Keratinocyte (primary cell): ENCODE data around the gene EXOC6B. TPM values are rescaled to one million over a fixed set of nuclear protein-coding genes. Genes with fewer than 3 reads are reported as not detected.

Experiments
- DNase-seq: peaks from one replicate; pipeline ENCODE4 v3.0.0-alpha.2; 2011; ENCODE audit warnings: low read depth, missing footprints, low spot score
- FAIRE-seq: peaks from 2 replicates; lab custom pipeline; 2011; peaks lifted over from hg19 to GRCh38; lab: Jason Lieb, UNC
- H2AFZ ChIP-seq: 2 replicates; pipeline ENCODE4 v1.6.0; 2012; ENCODE audit warnings: low read length, control low read depth, inconsistent platforms; ENCODE audit not compliant: control insufficient read depth
- H3K27ac ChIP-seq: 2 replicates; pipeline ENCODE4 v1.5.1; 2011; ENCODE audit warnings: low read length; ENCODE audit not compliant: control insufficient read depth, insufficient read depth
- H3K27me3 ChIP-seq: 3 replicates; pipeline ENCODE4 v1.6.0; 2011; ENCODE audit warnings: low read length; ENCODE audit not compliant: control insufficient read depth, insufficient read depth; ENCODE audit errors: extremely low read depth
- H3K36me3 ChIP-seq, 2 experiments: 2 replicates in 1 of 2; 3 replicates in 1 of 2; pipeline ENCODE4 v1.5.1; 2011; ENCODE audit warnings: low read length in 2 of 2, mild to moderate bottlenecking in 1 of 2; ENCODE audit not compliant: control insufficient read depth in 2 of 2, insufficient read depth in 2 of 2; ENCODE audit errors: extremely low read depth in 1 of 2
- H3K4me1 ChIP-seq: 3 replicates; pipeline ENCODE4 v1.5.1; 2011; ENCODE audit warnings: low read length; ENCODE audit not compliant: control insufficient read depth, insufficient read depth; ENCODE audit errors: extremely low read depth
- H3K4me2 ChIP-seq: 3 replicates; pipeline ENCODE4 v1.6.0; 2011; ENCODE audit warnings: low read depth, low read length; ENCODE audit not compliant: control insufficient read depth, insufficient read depth; ENCODE audit errors: extremely low read depth
- H3K4me3 ChIP-seq, 3 experiments: fragments of 200-600 bp in 1 of 3; sonication (generic) in 1 of 3; 2 replicates in 2 of 3; 3 replicates in 1 of 3; pipeline ENCODE4 v1.5.1; 2011 to 2016; ENCODE audit warnings: low read length in 3 of 3, mild to moderate bottlenecking in 3 of 3, control low read depth in 2 of 3, inconsistent platforms in 1 of 3, low read depth in 1 of 3, mixed read lengths in 1 of 3, mixed run types in 1 of 3, moderate library complexity in 1 of 3; ENCODE audit not compliant: control insufficient read depth in 2 of 3, insufficient read depth in 2 of 3; ENCODE audit errors: extremely low read depth in 1 of 3
- H3K79me2 ChIP-seq: 2 replicates; pipeline ENCODE4 v1.6.0; 2012; ENCODE audit warnings: low read length; ENCODE audit not compliant: control insufficient read depth, insufficient read depth
- H3K9ac ChIP-seq: 3 replicates; pipeline ENCODE4 v1.6.0; 2011; ENCODE audit warnings: low read length; ENCODE audit not compliant: control insufficient read depth, insufficient read depth; ENCODE audit errors: extremely low read depth
- H3K9me1 ChIP-seq: 3 replicates; pipeline ENCODE4 v1.6.0; 2011; ENCODE audit warnings: low read length; ENCODE audit not compliant: control insufficient read depth, insufficient read depth; ENCODE audit errors: extremely low read depth
- H3K9me3 ChIP-seq: 2 replicates; pipeline ENCODE4 v1.5.1; 2012; ENCODE audit warnings: low read depth, low read length; ENCODE audit not compliant: control insufficient read depth
- H4K20me1 ChIP-seq: 3 replicates; pipeline ENCODE4 v1.6.0; 2011; ENCODE audit warnings: low read length; ENCODE audit not compliant: control insufficient read depth, insufficient read depth; ENCODE audit errors: extremely low read depth
- EZH2 ChIP-seq: IDR thresholded peaks from one replicate; pipeline ENCODE4 v1.6.1; 2012; ENCODE audit warnings: inconsistent platforms, mild to moderate bottlenecking, low read length, moderate library complexity
- dilution Hi-C: fragments of 300-500 bp; cut with MboI; formaldehyde crosslinking; loops from one replicate; pipeline ENCODE4 v1.7.0; 2020; ENCODE audit warnings: low sequenced_read_pairs; ENCODE audit not compliant: extremely low pct_ligation_motif_present
- polyA plus RNA-seq, 5 experiments: library from polyadenylated mRNA; depleted of rRNA in 3 of 5; stranded (reverse) in 3 of 5; stranded (forward) in 1 of 5; unstranded in 1 of 5; fragments of >200 nt; gene quantifications; 1 replicate in 1 of 5; 2 replicates in 3 of 5; 3 replicates in 1 of 5; pipeline versions ENCODE4 v1.2.1 to v1.2.3, GENCODE V29; 2011 to 2012; ENCODE audit warnings: missing spikeins in 2 of 5, low read depth in 1 of 5, low replicate concordance in 1 of 5
- TF ChIP-seq, protein P1 (sequence below), 3 experiments: IDR thresholded peaks in 1 of 3; conservative IDR thresholded peaks in 1 of 3; optimal IDR thresholded peaks in 1 of 3; 2 replicates in 2 of 3; 3 replicates in 1 of 3; pipeline versions ENCODE3 to v1.5.1; 2011; ENCODE audit warnings: low read length in 3 of 3, mild to moderate bottlenecking in 3 of 3, moderate library complexity in 2 of 3, control low read depth in 1 of 3, inconsistent platforms in 1 of 3; ENCODE audit not compliant: insufficient read depth in 2 of 3; ENCODE audit errors: extremely low read depth in 1 of 3

Gene EXOC6B
- polyA plus RNA-seq, 1 donor (not counting 4 experiments of a cell fraction or from before 2014, with no cell fraction given), result 37.3 TPM

DNA sequence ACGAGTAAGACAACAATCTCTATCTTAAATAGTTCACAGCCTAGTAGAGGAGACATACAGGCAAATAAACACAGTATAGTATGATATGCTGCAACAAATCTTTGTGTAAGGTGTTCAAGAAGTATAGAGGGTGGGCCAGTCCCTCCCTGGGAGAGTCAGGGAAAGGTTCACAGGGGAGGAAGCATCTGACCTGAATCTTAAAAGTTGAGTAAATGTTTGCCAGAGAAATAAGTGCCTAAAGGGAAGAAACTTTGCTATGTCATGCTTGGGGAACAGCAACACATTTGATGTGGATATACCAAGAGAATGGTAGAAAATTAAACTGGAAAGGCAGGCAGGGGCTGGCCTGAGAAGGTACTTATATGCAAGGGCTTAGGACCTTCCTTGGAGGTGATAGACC lies 552.4 kb downstream of the EXOC6B start:
- no peaks in the 10 kb centered on the region for H3K27me3 ChIP-seq
- DNase-seq (no peak), FAIRE-seq (no peak)
- H3K9ac ChIP-seq, result no peak overlapping the region
- TF ChIP-seq, protein P1, sequence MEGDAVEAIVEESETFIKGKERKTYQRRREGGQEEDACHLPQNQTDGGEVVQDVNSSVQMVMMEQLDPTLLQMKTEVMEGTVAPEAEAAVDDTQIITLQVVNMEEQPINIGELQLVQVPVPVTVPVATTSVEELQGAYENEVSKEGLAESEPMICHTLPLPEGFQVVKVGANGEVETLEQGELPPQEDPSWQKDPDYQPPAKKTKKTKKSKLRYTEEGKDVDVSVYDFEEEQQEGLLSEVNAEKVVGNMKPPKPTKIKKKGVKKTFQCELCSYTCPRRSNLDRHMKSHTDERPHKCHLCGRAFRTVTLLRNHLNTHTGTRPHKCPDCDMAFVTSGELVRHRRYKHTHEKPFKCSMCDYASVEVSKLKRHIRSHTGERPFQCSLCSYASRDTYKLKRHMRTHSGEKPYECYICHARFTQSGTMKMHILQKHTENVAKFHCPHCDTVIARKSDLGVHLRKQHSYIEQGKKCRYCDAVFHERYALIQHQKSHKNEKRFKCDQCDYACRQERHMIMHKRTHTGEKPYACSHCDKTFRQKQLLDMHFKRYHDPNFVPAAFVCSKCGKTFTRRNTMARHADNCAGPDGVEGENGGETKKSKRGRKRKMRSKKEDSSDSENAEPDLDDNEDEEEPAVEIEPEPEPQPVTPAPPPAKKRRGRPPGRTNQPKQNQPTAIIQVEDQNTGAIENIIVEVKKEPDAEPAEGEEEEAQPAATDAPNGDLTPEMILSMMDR (optimal IDR thresholded peaks at IDR 0.05 in 1 of 3, IDR thresholded peaks at IDR 0.05 in 1 of 3, conservative IDR thresholded peaks at IDR 0.05 in 1 of 3; ENCODE audit: extremely low read depth in 1 of 3, insufficient read depth in 2 of 3, low read length in 3 of 3), result no peak
- no peak for TF ChIP-seq EZH2
- no peaks in the 10 kb centered on the region for H3K9me3 ChIP-seq
- no peak overlapping the region for H3K4me2 ChIP-seq
- no peak overlapping the region for H2AFZ ChIP-seq
- H3K4me3 ChIP-seq, result no peak overlapping the region
- dilution Hi-C loops, result no loop called here
- H4K20me1 ChIP-seq, result peaks cover 6% of the 10 kb centered on the region
- no peaks in the 10 kb centered on the region for H3K79me2 ChIP-seq
- H3K27ac ChIP-seq, result no peak overlapping the region
- H3K9me1 ChIP-seq, result no peaks in the 10 kb centered on the region
- no peaks in the 10 kb centered on the region for H3K36me3 ChIP-seq
- H3K4me1 ChIP-seq, result peaks cover 7% of the 10 kb centered on the region

DNA sequence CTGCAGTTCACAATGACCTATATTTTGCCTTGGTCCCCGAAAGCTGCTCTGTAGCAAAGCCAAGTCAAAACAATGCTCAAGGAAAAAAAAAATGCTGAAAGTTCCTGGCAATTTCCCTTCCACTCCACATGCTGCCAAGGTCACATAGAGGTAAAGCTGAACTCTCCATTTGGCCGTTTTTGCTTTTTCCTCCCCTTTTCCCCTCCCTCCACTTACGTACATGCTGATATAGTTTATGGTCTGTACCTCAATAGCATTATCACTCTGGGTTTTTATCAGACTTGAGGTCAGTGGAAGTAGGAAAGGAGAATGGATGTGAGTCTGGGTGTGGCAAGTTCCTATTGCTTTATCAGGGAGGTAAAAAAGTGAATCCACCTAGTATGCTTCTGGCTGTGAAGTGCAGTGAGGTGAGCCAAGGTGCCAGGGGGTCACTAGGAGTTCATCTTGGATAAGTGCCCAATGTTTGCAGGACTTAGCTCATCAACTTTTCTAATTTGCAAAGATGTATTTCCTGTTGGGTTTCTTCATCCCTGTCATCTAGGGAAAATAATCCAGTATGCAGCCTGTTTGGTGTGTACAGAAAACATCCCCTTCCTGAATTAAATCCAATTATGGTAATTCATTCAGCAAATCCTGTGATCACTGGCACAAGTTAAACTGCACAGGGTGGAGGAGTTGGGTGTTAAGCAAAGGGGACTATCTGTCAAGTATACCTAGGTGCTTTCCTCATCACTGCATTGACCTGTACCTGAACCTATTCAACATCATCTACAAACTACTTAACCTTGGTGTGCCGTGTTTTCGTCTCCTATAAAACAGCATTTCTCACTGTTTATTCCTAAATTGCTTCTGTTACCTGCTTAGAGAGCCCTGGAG lies 553.8 kb downstream of the EXOC6B start:
- H3K4me3 ChIP-seq, result no peak overlapping the region
- H3K36me3 ChIP-seq, result no peaks in the 10 kb centered on the region
- no peaks in the 10 kb centered on the region for H3K9me1 ChIP-seq
- no peak overlapping the region for H2AFZ ChIP-seq
- FAIRE-seq (peak; percentile 60), DNase-seq (no peak)
- no peaks in the 10 kb centered on the region for H3K9me3 ChIP-seq
- H3K9ac ChIP-seq, result no peak overlapping the region
- H4K20me1 ChIP-seq, result peaks cover 6% of the 10 kb centered on the region
- H3K79me2 ChIP-seq, result no peaks in the 10 kb centered on the region
- H3K27ac ChIP-seq, result no peak overlapping the region
- peaks cover 7% of the 10 kb centered on the region for H3K4me1 ChIP-seq
- no peak for TF ChIP-seq EZH2
- TF ChIP-seq, protein P1 (optimal IDR thresholded peaks at IDR 0.05 in 1 of 3, IDR thresholded peaks at IDR 0.05 in 1 of 3, conservative IDR thresholded peaks at IDR 0.05 in 1 of 3; ENCODE audit: extremely low read depth in 1 of 3, insufficient read depth in 2 of 3, low read length in 3 of 3), result no peak
- no peak overlapping the region for H3K4me2 ChIP-seq
- no peaks in the 10 kb centered on the region for H3K27me3 ChIP-seq
- dilution Hi-C loops, result no loop called here
